Measurements from ENCODE around the gene FRMPD1. TPM values are rescaled to one million over a fixed set of nuclear protein-coding genes. Genes with fewer than 3 reads are reported as not detected.

Gene FRMPD1
- total RNA-seq, 4 donors from 2014 or later: 0.04 to 0.18 TPM; not detected in 2

DNA sequence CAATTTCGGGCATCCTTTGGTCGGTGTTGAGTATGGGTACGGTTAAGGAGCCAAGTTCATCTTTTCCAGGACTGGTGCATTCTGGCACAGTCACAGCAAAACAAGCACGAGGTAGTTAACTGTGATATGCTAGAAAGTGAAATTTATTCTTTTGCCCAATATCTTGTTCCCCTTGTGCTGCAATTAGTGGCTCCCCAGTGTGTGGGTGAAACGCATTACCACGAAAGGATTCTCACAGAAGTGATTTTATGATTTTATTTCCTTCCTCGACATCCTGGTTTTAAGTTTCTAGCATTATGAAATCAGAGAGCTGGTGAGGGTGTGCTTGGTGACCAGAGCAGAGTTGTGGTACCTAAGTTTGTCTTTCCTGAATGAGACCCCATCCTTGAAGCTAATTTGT is 1.5 kb downstream of the FRMPD1 start:
- no peak for DNase-seq
- no peak overlapping the region for H3K27ac ChIP-seq
- H3K9me3 ChIP-seq: no peaks in the 10 kb centered on the region
- no peak overlapping the region for H3K4me3 ChIP-seq
- H3K36me3 ChIP-seq: no peaks in the 10 kb centered on the region
- intact Hi-C loops (cut with DNase I): loop anchor here (10.0 kb wide), 1 partner anchor 63 kb away; no protein-coding TSS in a partner anchor
- peaks cover 0 to 90% (median 5%) of the 10 kb centered on the region in 4 donors for H3K27me3 ChIP-seq
- WGBS, 2 donors: 65 to 73% methylated on average over 7 of the region's 7 CpGs
- no peak for TF ChIP-seq POLR2A (IDR thresholded peaks at IDR 0.05)
- TF ChIP-seq CTCF (IDR thresholded peaks at IDR 0.05): no peak
- peaks cover 5 to 19% (median 6%) of the 10 kb centered on the region in 3 donors for H3K4me1 ChIP-seq

DNA sequence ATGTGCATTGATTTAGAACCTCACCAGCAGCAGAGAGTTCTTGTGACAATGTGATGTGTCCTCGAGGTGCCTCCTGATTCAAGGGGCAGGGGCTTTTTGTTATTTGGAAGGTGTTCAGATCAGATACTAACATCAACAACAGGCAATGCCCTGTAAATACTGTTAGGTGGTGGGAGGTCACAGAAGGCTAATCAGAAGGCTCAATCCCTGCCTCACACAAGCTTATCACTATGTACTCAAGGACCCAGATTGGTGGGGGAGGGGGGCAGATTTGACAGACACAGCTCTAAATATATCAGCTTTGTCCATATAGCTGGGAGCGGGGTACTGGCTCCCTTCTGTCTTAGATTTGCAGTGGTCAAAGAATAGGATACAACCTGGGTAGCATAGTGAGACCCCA is 2.6 kb downstream of the FRMPD1 start:
- Histone ChIP-seq H3K36me3 (no peaks in the 10 kb centered on the region), H3K4me3 (no peak overlapping the region), H3K9me3 (no peaks in the 10 kb centered on the region), H3K27ac (no peak overlapping the region), H3K4me1 (peaks cover 5 to 19% (median 6%) of the 10 kb centered on the region in 3 donors), H3K27me3 (peaks cover 0 to 89% (median 5%) of the 10 kb centered on the region in 4 donors)
- TF ChIP-seq CTCF (IDR thresholded peaks at IDR 0.05): no peak
- no peak for TF ChIP-seq POLR2A (IDR thresholded peaks at IDR 0.05)
- intact Hi-C loops (cut with DNase I): loop anchor here (10.0 kb wide), 1 partner anchor 61 kb away; no protein-coding TSS in a partner anchor
- no peak for DNase-seq
- 63 to 73% methylated on average over 2 of the region's 2 CpGs for WGBS, 2 donors

DNA sequence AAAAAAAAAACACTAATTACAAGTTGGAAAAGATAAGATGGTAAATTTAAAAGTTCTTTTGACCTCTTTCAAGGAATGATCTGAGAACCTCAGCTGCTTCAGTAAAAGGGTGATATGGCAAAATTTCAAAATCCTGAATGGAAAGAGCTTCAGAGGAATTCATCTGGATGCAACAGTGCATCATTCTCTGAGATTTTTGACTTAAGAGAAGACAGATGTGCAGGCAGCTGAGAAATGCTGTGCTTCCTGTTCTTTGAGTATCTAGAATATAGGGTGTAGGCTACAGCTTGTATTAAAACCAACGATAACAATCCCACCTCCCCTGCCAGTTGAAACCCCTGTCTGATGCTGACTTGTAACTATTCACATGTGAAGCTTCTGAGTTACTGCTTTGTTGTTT is 6.2 kb downstream of the FRMPD1 start:
- no peak for DNase-seq
- Histone ChIP-seq H3K9me3 (no peaks in the 10 kb centered on the region), H3K27me3 (peaks cover 0 to 82% (median 3%) of the 10 kb centered on the region in 4 donors), H3K4me3 (no peak overlapping the region), H3K4me1 (peaks cover 0 to 1% (median 0%) of the 10 kb centered on the region in 3 donors), H3K36me3 (no peaks in the 10 kb centered on the region), H3K27ac (no peak overlapping the region)
- WGBS, 2 donors: 45 to 53% methylated on average over 1 of the region's 1 CpG
- no peak for TF ChIP-seq POLR2A (IDR thresholded peaks at IDR 0.05)
- TF ChIP-seq CTCF (IDR thresholded peaks at IDR 0.05): no peak
- intact Hi-C loops (cut with DNase I): loop anchor here (10.0 kb wide), 1 partner anchor 58 kb away; no protein-coding TSS in a partner anchor

- Histone ChIP-seq H3K36me3 (no peaks in the 10 kb centered on the region), H3K4me1 (no peaks in the 10 kb centered on the region), H3K9me3 (no peaks in the 10 kb centered on the region), H3K4me3 (no peak overlapping the region), H3K27ac (no peak overlapping the region), H3K27me3 (peaks cover 0 to 60% (median 0%) of the 10 kb centered on the region in 4 donors)
- TF ChIP-seq POLR2A (IDR thresholded peaks at IDR 0.05): no peak
- no peak for TF ChIP-seq CTCF (IDR thresholded peaks at IDR 0.05)
- DNase-seq: no peak
- 83 to 96% methylated on average over 2 to 3 of the region's 3 CpGs for WGBS, 2 donors
- intact Hi-C loops (cut with DNase I): no loop called here
Measured at GRCh38 chr9:37660691-37661090, 9.9 kb downstream of the FRMPD1 start.

- no peak for DNase-seq
- Histone ChIP-seq H3K4me1 (no peaks in the 10 kb centered on the region), H3K4me3 (no peak overlapping the region), H3K27me3 (peaks cover 0 to 68% (median 0%) of the 10 kb centered on the region in 4 donors), H3K27ac (no peak overlapping the region), H3K9me3 (no peaks in the 10 kb centered on the region), H3K36me3 (no peaks in the 10 kb centered on the region)
- intact Hi-C loops (cut with DNase I): no loop called here
- TF ChIP-seq CTCF (IDR thresholded peaks at IDR 0.05) (no peak), POLR2A (IDR thresholded peaks at IDR 0.05) (no peak)
- WGBS, 2 donors: 42 to 62% methylated on average over 5 of the region's 5 CpGs
Measured at GRCh38 chr9:37663926-37664325, 13.2 kb downstream of the FRMPD1 start.
